Naive thymus-derived CD4-positive, alpha-beta T cell (primary cell): ENCODE results near the gene PHLDA2. TPM values are rescaled to one million over a fixed set of nuclear protein-coding genes. Genes with fewer than 3 reads are reported as not detected.

Experiments used
- ATAC-seq: fragments of 150-1000 bp; cut with Tn5 transposase; 2 replicates; pipeline ENCODE4 v1.10.0; 2021; ENCODE audit warnings: mild to moderate bottlenecking, moderate library complexity
- CTCF ChIA-PET: fragments of 350-600 bp; sonication (Branson Sonifier 250); formaldehyde crosslinking; loops from one replicate; lab custom pipeline; 2021; ENCODE audit warnings: antibody characterized with exemption; lab: Charles Lee
- POLR2A ChIA-PET: fragments of 350-600 bp; sonication (Branson Sonifier 250); formaldehyde crosslinking; loops from one replicate; lab custom pipeline; 2021; ENCODE audit warnings: antibody characterized with exemption, inconsistent platforms; lab: Charles Lee
- DNase-seq, 9 donors: peaks; one replicate each; pipeline versions ENCODE4 v3.0.0 to v3.0.0-alpha.2; 2020 to 2022; ENCODE audit warnings: mixed read lengths in 1 of 9
- H3K27ac ChIP-seq: one replicate; pipeline ENCODE4 v1.7.0; 2013; ENCODE audit warnings: mild to moderate bottlenecking, low read depth, low read length, moderate library complexity
- H3K27me3 ChIP-seq, 2 donors: one replicate each; pipeline ENCODE4 v1.7.0; 2013; ENCODE audit warnings: low read length in 2 of 2, mild to moderate bottlenecking in 2 of 2, moderate library complexity in 2 of 2; ENCODE audit not compliant: control insufficient read depth in 2 of 2, insufficient read depth in 2 of 2
- H3K36me3 ChIP-seq, 3 experiments: 1 replicate in 2 of 3; 2 replicates in 1 of 3; pipeline ENCODE4 v1.7.0; 2013; ENCODE audit warnings: low read length in 3 of 3, mild to moderate bottlenecking in 3 of 3, moderate library complexity in 1 of 3; ENCODE audit not compliant: insufficient read depth in 3 of 3, control insufficient read depth in 2 of 3
- H3K4me1 ChIP-seq, 2 donors: one replicate each; pipeline ENCODE4 v1.7.0; 2013; ENCODE audit warnings: low read length in 2 of 2, mild to moderate bottlenecking in 2 of 2, moderate library complexity in 1 of 2; ENCODE audit not compliant: control insufficient read depth in 2 of 2, insufficient read depth in 2 of 2
- H3K4me3 ChIP-seq: 2 replicates; pipeline ENCODE4 v1.7.0; 2013; ENCODE audit warnings: mild to moderate bottlenecking, low read length
- H3K9me3 ChIP-seq, 3 experiments: 1 replicate in 2 of 3; 2 replicates in 1 of 3; pipeline ENCODE4 v1.7.0; 2013; ENCODE audit warnings: low read length in 3 of 3; ENCODE audit not compliant: control insufficient read depth in 2 of 3
- H3K27ac Mint-ChIP-seq, 9 donors: one replicate each; pipeline ENCODE4 v1.8.0; 2020 to 2022; ENCODE audit warnings: mixed read lengths in 9 of 9, mild to moderate bottlenecking in 8 of 9, moderate library complexity in 5 of 9, inconsistent platforms in 2 of 9
- H3K27me3 Mint-ChIP-seq, 5 donors: one replicate each; pipeline ENCODE4 v1.8.0; 2021 to 2022; ENCODE audit warnings: mixed read lengths in 5 of 5, mild to moderate bottlenecking in 1 of 5
- H3K36me3 Mint-ChIP-seq, 5 donors: one replicate each; pipeline ENCODE4 v1.8.0; 2020 to 2022; ENCODE audit warnings: mixed read lengths in 5 of 5, mild to moderate bottlenecking in 3 of 5, inconsistent platforms in 1 of 5
- H3K4me1 Mint-ChIP-seq, 7 donors: one replicate each; pipeline ENCODE4 v1.8.0; 2020 to 2022; ENCODE audit warnings: mixed read lengths in 7 of 7, mild to moderate bottlenecking in 3 of 7, inconsistent platforms in 1 of 7
- H3K4me3 Mint-ChIP-seq, 10 donors: one replicate each; pipeline ENCODE4 v1.8.0; 2020 to 2022; ENCODE audit warnings: mild to moderate bottlenecking in 10 of 10, mixed read lengths in 10 of 10, moderate library complexity in 6 of 10, inconsistent platforms in 2 of 10
- H3K9me3 Mint-ChIP-seq, 11 donors: one replicate each; pipeline ENCODE4 v1.8.0; 2020 to 2022; ENCODE audit warnings: mixed read lengths in 11 of 11, mild to moderate bottlenecking in 4 of 11, inconsistent platforms in 1 of 11, moderate library complexity in 1 of 11
- intact Hi-C, 2 donors: fragments of 100-400 bp; cut with micrococcal nuclease; formaldehyde crosslinking; loops; one replicate each; pipeline ENCODE4 v1.15.1; 2023
- polyA plus RNA-seq, 2 donors: library from polyadenylated mRNA; unstranded; fragments of 300-500 nt; fragmentation: Illumina TruSeq; gene quantifications; one replicate each; pipeline ENCODE4 v1.2.3, GENCODE V29; 2021
- total RNA-seq, 6 experiments: library from RNA in 5 of 6; stranded (reverse) in 5 of 6; gene quantifications; 1 replicate in 5 of 6; 2 replicates in 1 of 6; pipeline ENCODE4 v1.2.3 and lab custom pipeline; 2021 to 2026

Gene PHLDA2
- total and polyA plus RNA-seq, 7 experiments from 2014 or later = 2.5 to 7.9 (median 4.5) TPM; not detected in 4

- Histone ChIP-seq H3K9me3 (no peaks in the 10 kb centered on the region), H3K27ac (no peak overlapping the region), H3K4me3 (no peak overlapping the region), H3K4me1 (peaks cover 0 to 5% of the 10 kb centered on the region in 2 donors), H3K36me3 (no peaks in the 10 kb centered on the region), H3K27me3 (no peaks in the 10 kb centered on the region)
- POLR2A ChIA-PET = no interaction called here
- intact Hi-C loops = no loop called here
- CTCF ChIA-PET = interaction anchor here (0.6 to 0.7 kb wide), 2 partner anchors 15 to 64 kb away, joined by 3 to 4 read pairs; no protein-coding TSS in a partner anchor
- Mint-ChIP-seq H3K36me3 (no peaks in the 10 kb centered on the region), H3K27ac (peak overlapping the region in 1 of 9 donors; percentile 14), H3K4me1 (peaks cover 5 to 14% (median 11%) of the 10 kb centered on the region in 7 donors), H3K27me3 (no peaks in the 10 kb centered on the region), H3K9me3 (no peaks in the 10 kb centered on the region), H3K4me3 (peak overlapping the region in 4 of 10 donors; percentile 16 to 49 (median 32))
- ATAC-seq (no peak), DNase-seq (no peak)
These were observed 15.4 kb downstream of the PHLDA2 start for GRCh38 chr11:2913776-2914175.

GRCh38 chr11:2913019-2913431 is 16.2 kb downstream of the PHLDA2 start:
- intact Hi-C loops = no loop called here
- no peak overlapping the region for H3K4me3 ChIP-seq
- H3K27ac ChIP-seq = no peak overlapping the region
- Mint-ChIP-seq H3K36me3 (no peaks in the 10 kb centered on the region), H3K27ac (peak overlapping the region in 1 of 9 donors; percentile 46), H3K4me3 (peak overlapping the region in 1 of 10 donors; percentile 34), H3K4me1 (peaks cover 5 to 14% (median 11%) of the 10 kb centered on the region in 7 donors), H3K27me3 (no peaks in the 10 kb centered on the region), H3K9me3 (no peaks in the 10 kb centered on the region)
- ChIA-PET POLR2A (interaction anchor here (1.0 kb wide), 1 partner anchor 10 kb away, joined by 3 read pairs; no protein-coding TSS in a partner anchor), CTCF (interaction anchor here (0.6 kb wide), 1 partner anchor 65 kb away, joined by 4 read pairs; no protein-coding TSS in a partner anchor)
- peaks cover 0 to 5% of the 10 kb centered on the region in 2 donors for H3K4me1 ChIP-seq
- DNase-seq (no peak), ATAC-seq (no peak)
- no peaks in the 10 kb centered on the region for H3K27me3 ChIP-seq
- H3K36me3 ChIP-seq = no peaks in the 10 kb centered on the region
- H3K9me3 ChIP-seq = no peaks in the 10 kb centered on the region

- H3K9me3 Mint-ChIP-seq = no peaks in the 10 kb centered on the region
- peak overlapping the region in 1 of 10 donors; percentile 34 for H3K4me3 Mint-ChIP-seq
- Histone ChIP-seq H3K9me3 (no peaks in the 10 kb centered on the region), H3K4me3 (no peak overlapping the region), H3K4me1 (peaks cover 0 to 5% of the 10 kb centered on the region in 2 donors), H3K27me3 (no peaks in the 10 kb centered on the region), H3K27ac (no peak overlapping the region), H3K36me3 (no peaks in the 10 kb centered on the region)
- ChIA-PET POLR2A (interaction anchor here (1.0 to 1.1 kb wide), 2 partner anchors 9 to 20 kb away, joined by 3 to 6 read pairs; no protein-coding TSS in a partner anchor), CTCF (no interaction called here)
- peaks cover 0 to under 1% (median 0%) of the 10 kb centered on the region in 5 donors for H3K36me3 Mint-ChIP-seq
- ATAC-seq = peak; percentile 60
- no peak for DNase-seq
- intact Hi-C loops = no loop called here
- no peak overlapping the region for H3K27ac Mint-ChIP-seq
- peaks cover 5 to 14% (median 11%) of the 10 kb centered on the region in 7 donors for H3K4me1 Mint-ChIP-seq
- H3K27me3 Mint-ChIP-seq = no peaks in the 10 kb centered on the region
These were observed 16.7 kb downstream of the PHLDA2 start for GRCh38 chr11:2912498-2912897.

GRCh38 chr11:2911785-2912391 is 17.3 kb downstream of the PHLDA2 start:
- DNase-seq (no peak), ATAC-seq (no peak)
- Mint-ChIP-seq H3K9me3 (no peaks in the 10 kb centered on the region), H3K27me3 (no peaks in the 10 kb centered on the region), H3K27ac (peak overlapping the region in 1 of 9 donors; percentile 91), H3K4me1 (peaks cover 5 to 14% (median 11%) of the 10 kb centered on the region in 7 donors), H3K4me3 (no peak overlapping the region), H3K36me3 (peaks cover 0 to 4% (median 0%) of the 10 kb centered on the region in 5 donors)
- H3K27me3 ChIP-seq = no peaks in the 10 kb centered on the region
- H3K4me1 ChIP-seq = peaks cover 0 to 5% of the 10 kb centered on the region in 2 donors
- H3K9me3 ChIP-seq = no peaks in the 10 kb centered on the region
- ChIA-PET POLR2A (interaction anchor here (1.1 kb wide), 1 partner anchor 19 kb away, joined by 6 read pairs; no protein-coding TSS in a partner anchor), CTCF (no interaction called here)
- no peak overlapping the region for H3K27ac ChIP-seq
- H3K36me3 ChIP-seq = no peaks in the 10 kb centered on the region
- no peak overlapping the region for H3K4me3 ChIP-seq
- intact Hi-C loops = no loop called here

- H3K36me3 Mint-ChIP-seq = peaks cover 0 to 6% (median 4%) of the 10 kb centered on the region in 5 donors
- intact Hi-C loops = no loop called here
- no peak overlapping the region for H3K27ac ChIP-seq
- ATAC-seq (no peak), DNase-seq (no peak)
- H3K27ac Mint-ChIP-seq = no peak overlapping the region
- ChIA-PET POLR2A (interaction anchor here (1.1 kb wide), 1 partner anchor 18 kb away, joined by 6 read pairs; no protein-coding TSS in a partner anchor), CTCF (no interaction called here)
- no peaks in the 10 kb centered on the region for H3K36me3 ChIP-seq
- peaks cover 5 to 14% (median 11%) of the 10 kb centered on the region in 7 donors for H3K4me1 Mint-ChIP-seq
- no peaks in the 10 kb centered on the region for H3K27me3 ChIP-seq
- peaks cover 0 to 6% (median 0%) of the 10 kb centered on the region in 11 donors for H3K9me3 Mint-ChIP-seq
- peaks cover 0 to 5% of the 10 kb centered on the region in 2 donors for H3K4me1 ChIP-seq
- no peak overlapping the region for H3K4me3 Mint-ChIP-seq
- H3K27me3 Mint-ChIP-seq = no peaks in the 10 kb centered on the region
- H3K4me3 ChIP-seq = no peak overlapping the region
- H3K9me3 ChIP-seq = no peaks in the 10 kb centered on the region
These were observed 18.0 kb downstream of the PHLDA2 start for GRCh38 chr11:2911088-2911784.

GRCh38 chr11:2910401-2910955 is 18.7 kb downstream of the PHLDA2 start:
- H3K4me1 Mint-ChIP-seq = peaks cover 5 to 14% (median 11%) of the 10 kb centered on the region in 7 donors
- ATAC-seq (no peak), DNase-seq (no peak)
- intact Hi-C loops = no loop called here
- no peak overlapping the region for H3K4me3 ChIP-seq
- peaks cover 0 to 11% (median 0%) of the 10 kb centered on the region in 11 donors for H3K9me3 Mint-ChIP-seq
- H3K36me3 Mint-ChIP-seq = peaks cover 0 to 13% (median 11%) of the 10 kb centered on the region in 5 donors
- no peaks in the 10 kb centered on the region for H3K27me3 ChIP-seq
- H3K9me3 ChIP-seq = no peaks in the 10 kb centered on the region
- no peaks in the 10 kb centered on the region for H3K27me3 Mint-ChIP-seq
- H3K4me3 Mint-ChIP-seq = no peak overlapping the region
- ChIA-PET POLR2A (no interaction called here), CTCF (no interaction called here)
- H3K36me3 ChIP-seq = no peaks in the 10 kb centered on the region
- no peak overlapping the region for H3K27ac Mint-ChIP-seq
- peaks cover 0 to 5% of the 10 kb centered on the region in 2 donors for H3K4me1 ChIP-seq
- H3K27ac ChIP-seq = no peak overlapping the region
